H1 (cell line): ENCODE measurements around the gene NDUFAF8. TPM values are rescaled to one million over a fixed set of nuclear protein-coding genes. Genes with fewer than 3 reads are reported as not detected.

Experiments
- CTCF ChIA-PET: fragments of 300-600 bp; sonication (Branson Sonifier 250); formaldehyde crosslinking; loops from one replicate; lab custom pipeline; 2021; ENCODE audit not compliant: partially characterized antibody; lab: Charles Lee
- POLR2A ChIA-PET: fragments of 300-600 bp; sonication (Branson Sonifier 250); formaldehyde crosslinking; loops from one replicate; lab custom pipeline; 2021; ENCODE audit warnings: inconsistent platforms; ENCODE audit not compliant: partially characterized antibody; lab: Charles Lee
- DNase-seq, 2 experiments: peaks; one replicate each; pipeline versions ENCODE4 v3.0.0 to v3.0.0-alpha.2; 2010 to 2022; ENCODE audit warnings: low spot score in 2 of 2, low read depth in 1 of 2, mixed read lengths in 1 of 2
- FAIRE-seq: peaks from 2 replicates; lab custom pipeline; 2011; peaks lifted over from hg19 to GRCh38; lab: Jason Lieb, UNC
- H2AFZ ChIP-seq: 2 replicates; pipeline ENCODE4 v1.8.1; 2012; ENCODE audit warnings: low read length, inconsistent platforms
- H2AK5ac ChIP-seq: 2 replicates; pipeline ENCODE4 v1.6.1; 2013; ENCODE audit warnings: low read depth, low read length
- H2BK120ac ChIP-seq: replicated peaks from 2 replicates; pipeline ENCODE3; 2013; ENCODE audit warnings: low read depth, low read length, inconsistent platforms
- H2BK12ac ChIP-seq: 2 replicates; pipeline ENCODE4 v1.6.1; 2013; ENCODE audit warnings: low read depth, low read length
- H2BK15ac ChIP-seq: 2 replicates; pipeline ENCODE4 v1.6.1; 2013; ENCODE audit warnings: low read length
- H2BK20ac ChIP-seq: 2 replicates; pipeline ENCODE4 v1.6.1; 2013; ENCODE audit warnings: low read length
- H2BK5ac ChIP-seq: 2 replicates; pipeline ENCODE4 v1.6.1; 2013; ENCODE audit warnings: low read depth, low read length
- H3K14ac ChIP-seq: 2 replicates; pipeline ENCODE4 v1.6.1; 2013; ENCODE audit warnings: inconsistent platforms; ENCODE audit not compliant: insufficient read length
- H3K18ac ChIP-seq: 2 replicates; pipeline ENCODE4 v1.6.1; 2013; ENCODE audit warnings: low read length; ENCODE audit errors: extremely low read depth
- H3K23ac ChIP-seq: 2 replicates; pipeline ENCODE4 v1.6.1; 2013; ENCODE audit warnings: inconsistent platforms; ENCODE audit not compliant: insufficient read length
- H3K23me2 ChIP-seq: 2 replicates; pipeline ENCODE4 v1.6.1; 2013; ENCODE audit warnings: low read depth, low read length
- H3K27ac ChIP-seq: 2 replicates; pipeline ENCODE4 v1.6.1; 2011; ENCODE audit warnings: low read depth, low read length, inconsistent platforms
- H3K27me3 ChIP-seq, 4 experiments: replicated peaks in 1 of 4; 1 replicate in 1 of 4; 2 replicates in 3 of 4; pipeline versions ENCODE4 v1.6.1 to v1.8.1; 2011 to 2013; ENCODE audit warnings: low read length in 3 of 4, mild to moderate bottlenecking in 3 of 4, inconsistent platforms in 2 of 4, mixed read lengths in 2 of 4, moderate library complexity in 1 of 4; ENCODE audit not compliant: control insufficient read depth in 3 of 4, insufficient read depth in 3 of 4; ENCODE audit errors: extremely low read depth in 1 of 4
- H3K36me3 ChIP-seq, 4 experiments: 2 replicates each; pipeline versions ENCODE4 v1.6.1 to v1.8.1; 2011 to 2013; ENCODE audit warnings: mild to moderate bottlenecking in 4 of 4, low read length in 3 of 4, moderate library complexity in 2 of 4, control low read depth in 1 of 4, inconsistent platforms in 1 of 4; ENCODE audit not compliant: insufficient read depth in 4 of 4, control insufficient read depth in 2 of 4
- H3K4ac ChIP-seq: replicated peaks from 2 replicates; pipeline ENCODE3; 2013; ENCODE audit warnings: low read length, low read depth, mixed read lengths, inconsistent platforms; ENCODE audit not compliant: insufficient read length
- H3K4me1 ChIP-seq, 4 experiments: replicated peaks in 1 of 4; 1 replicate in 1 of 4; 2 replicates in 3 of 4; pipeline versions ENCODE4 v1.6.1 to v1.8.1; 2011 to 2013; ENCODE audit warnings: low read length in 3 of 4, inconsistent platforms in 2 of 4, mixed read lengths in 1 of 4; ENCODE audit not compliant: insufficient read depth in 4 of 4, control insufficient read depth in 3 of 4
- H3K4me2 ChIP-seq, 2 experiments: 2 replicates each; pipeline versions ENCODE4 v1.6.1 to v1.8.1; 2011 to 2013; ENCODE audit warnings: low read depth in 2 of 2, low read length in 2 of 2, control low read depth in 1 of 2, inconsistent platforms in 1 of 2, mild to moderate bottlenecking in 1 of 2; ENCODE audit not compliant: insufficient read depth in 1 of 2
- H3K4me3 ChIP-seq, 4 experiments: fragments of 200-600, 300-600 bp in 1 of 4; sonication (generic), shearing (Covaris generic), sonication (Bioruptor Twin) in 1 of 4; 2 replicates each; pipeline versions ENCODE4 v1.5.1 to v1.8.1; 2011 to 2016; ENCODE audit warnings: low read length in 4 of 4, low read depth in 3 of 4, control low read depth in 2 of 4, inconsistent platforms in 2 of 4, mild to moderate bottlenecking in 2 of 4, mixed read lengths in 1 of 4, moderate library complexity in 1 of 4; ENCODE audit not compliant: insufficient read depth in 2 of 4; ENCODE audit errors: extremely low read depth in 1 of 4
- H3K56ac ChIP-seq: replicated peaks from 2 replicates; pipeline ENCODE3; 2013; ENCODE audit warnings: low read depth, mild to moderate bottlenecking, mixed read lengths, low read length, inconsistent platforms; ENCODE audit not compliant: insufficient read length
- H3K79me1 ChIP-seq: 2 replicates; pipeline ENCODE4 v1.6.1; 2013; ENCODE audit warnings: low read depth, low read length, control low read depth
- H3K79me2 ChIP-seq, 2 experiments: 2 replicates each; pipeline versions ENCODE4 v1.6.1 to v1.8.1; 2012 to 2013; ENCODE audit warnings: low read length in 2 of 2, mild to moderate bottlenecking in 2 of 2, inconsistent platforms in 1 of 2; ENCODE audit not compliant: insufficient read depth in 2 of 2, control insufficient read depth in 1 of 2
- H3K9ac ChIP-seq, 4 experiments: replicated peaks in 1 of 4; 1 replicate in 1 of 4; 2 replicates in 3 of 4; pipeline versions ENCODE4 v1.6.1 to v1.8.1; 2011 to 2013; ENCODE audit warnings: low read depth in 3 of 4, low read length in 3 of 4, control low read depth in 2 of 4, mild to moderate bottlenecking in 2 of 4, moderate library complexity in 2 of 4, inconsistent platforms in 1 of 4; ENCODE audit errors: extremely low read depth in 1 of 4
- H3K9me3 ChIP-seq, 2 experiments: 2 replicates each; pipeline versions ENCODE4 v1.6.1 to v1.8.1; 2012 to 2013; ENCODE audit warnings: mild to moderate bottlenecking in 2 of 2, moderate library complexity in 2 of 2, control low read depth in 1 of 2, inconsistent platforms in 1 of 2, low read depth in 1 of 2, low read length in 1 of 2, mixed read lengths in 1 of 2; ENCODE audit not compliant: insufficient read depth in 2 of 2
- H4K20me1 ChIP-seq, 2 experiments: replicated peaks in 1 of 2; 2 replicates each; pipeline versions ENCODE3 to v1.8.1; 2011 to 2013; ENCODE audit warnings: inconsistent platforms in 2 of 2, low read length in 2 of 2, mild to moderate bottlenecking in 1 of 2; ENCODE audit not compliant: insufficient read depth in 2 of 2, control insufficient read depth in 1 of 2
- H4K5ac ChIP-seq: 2 replicates; pipeline ENCODE4 v1.6.1; 2013; ENCODE audit warnings: low read length, low read depth, mixed read lengths, inconsistent platforms; ENCODE audit not compliant: insufficient read length
- H4K8ac ChIP-seq: 2 replicates; pipeline ENCODE4 v1.8.0; 2013; ENCODE audit warnings: mild to moderate bottlenecking, moderate library complexity, low read length, inconsistent platforms; ENCODE audit not compliant: insufficient read depth; ENCODE audit errors: extremely low read depth
- H4K91ac ChIP-seq: replicated peaks from 2 replicates; pipeline ENCODE3; 2013; ENCODE audit warnings: low read length, mixed read lengths, inconsistent platforms; ENCODE audit not compliant: insufficient read length
- POLR2AphosphoS5 ChIP-seq: IDR thresholded peaks from 2 replicates; pipeline ENCODE4 v1.6.1; 2011; ENCODE audit warnings: low read depth, low read length
- ZNF274 ChIP-seq: IDR thresholded peaks from 2 replicates; pipeline ENCODE4 v1.7.0; 2012; ENCODE audit warnings: low read length, borderline replicate concordance; ENCODE audit errors: extremely low read depth
- WGBS, 2 experiments: shearing (Covaris generic) in 1 of 2; methylation state at CpG; one replicate each; pipeline versions ENCODE4 v1.1.6 to v1.1.7; 2013 to 2015; ENCODE audit warnings: low lambda C conversion rate in 2 of 2, mixed read lengths in 2 of 2, inconsistent platforms in 1 of 2, low coverage in 1 of 2, missing lambda C conversion rate in 1 of 2; ENCODE audit not compliant: insufficient replicate concordance in 2 of 2, insufficient coverage in 1 of 2, insufficient read length in 1 of 2; ENCODE audit errors: extremely low coverage in 1 of 2, missing lambda C conversion rate in 1 of 2; 5-methylcytosine and 5-hydroxymethylcytosine counted together
- polyA plus RNA-seq, 7 experiments: library from polyadenylated mRNA; depleted of rRNA in 3 of 7; stranded (reverse) in 5 of 7; unstranded in 2 of 7; fragments of >200 nt in 5 of 7; fragments of 200-250 nt in 2 of 7; gene quantifications; 1 replicate in 5 of 7; 2 replicates in 1 of 7; 4 replicates in 1 of 7; pipeline versions ENCODE4 v1.2.1 to v1.2.3, GENCODE V29; 2011 to 2013; ENCODE audit warnings: missing spikeins in 2 of 7, mixed read lengths in 2 of 7
- total RNA-seq: library from RNA; stranded (reverse); fragmentation: NEBNext Ultra II Directional; extraction: Animal tissue kit (Norgen Biotek cat#: 25700); gene quantifications from 2 replicates; pipeline ENCODE4 v1.2.1, GENCODE V29; 2021

The NDUFAF8 gene
- total and polyA plus RNA-seq, 2 of the 8 experiments (the other 6 are each of a cell fraction or from before 2014, with no cell fraction given) = 48.9 to 91.1 TPM

DNA sequence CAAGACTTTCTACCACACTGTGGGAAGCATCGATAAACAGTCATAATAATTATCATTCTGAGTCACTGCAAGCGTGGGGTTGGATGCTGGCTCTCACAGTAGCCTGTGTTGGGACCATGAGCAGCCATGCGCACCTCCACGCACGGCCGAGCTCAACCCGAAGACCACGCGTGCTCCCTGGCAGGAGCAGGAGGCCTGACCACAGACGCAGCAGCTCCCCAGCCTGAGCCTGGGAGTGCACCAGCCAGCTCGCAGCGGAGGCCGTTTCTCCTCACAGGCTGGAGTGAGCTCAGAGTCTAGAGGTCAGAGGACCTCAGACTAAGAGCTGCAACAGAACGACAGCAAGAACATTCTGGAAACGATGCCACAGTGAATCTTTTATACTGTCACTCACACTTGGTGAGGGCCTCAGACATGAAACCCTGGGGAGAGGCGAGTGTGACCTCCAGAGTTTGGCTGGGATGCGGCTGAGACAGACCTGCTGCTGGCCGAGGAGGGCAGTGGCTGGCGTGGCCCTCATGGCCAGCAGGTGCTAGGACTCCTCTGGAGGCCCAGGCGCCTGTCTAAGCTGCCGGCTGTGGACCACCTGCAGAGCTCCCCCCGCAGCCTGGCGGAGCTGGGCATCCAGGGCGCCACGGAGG lies 6.0 kb downstream of the NDUFAF8 start:
- no peak overlapping the region for H2BK20ac ChIP-seq
- no peak overlapping the region for H2BK120ac ChIP-seq
- peaks cover 10 to 17% of the 10 kb centered on the region in 2 experiments for H4K20me1 ChIP-seq
- TF ChIP-seq POLR2AphosphoS5 = peak; percentile 57; the same call in 1 of the 2 replicates
- no peak for TF ChIP-seq ZNF274
- H3K79me2 ChIP-seq = peaks cover 0 to 6% of the 10 kb centered on the region in 2 experiments; a peak in 2 of 4 replicates
- H2BK5ac ChIP-seq = no peak overlapping the region
- ChIA-PET POLR2A (interaction anchor here (0.8 to 2.7 kb wide), 11 partner anchors 11 to 247 kb away, joined by 3 to 8 read pairs (median 4); partner anchors contain the start of gene PVALEF), CTCF (interaction anchor here (0.8 to 1.7 kb wide), 9 partner anchors 10 to 293 kb away, joined by 3 to 6 read pairs (median 4); no protein-coding TSS in a partner anchor)
- no peak overlapping the region for H3K4me3 ChIP-seq
- H4K5ac ChIP-seq = no peak overlapping the region
- FAIRE-seq (no peak), DNase-seq (no peak)
- peak overlapping the region; percentile 77; the same call in 1 of the 2 replicates for H4K8ac ChIP-seq
- no peaks in the 10 kb centered on the region for H3K27me3 ChIP-seq
- peaks cover under 1% of the 10 kb centered on the region; the same call in 1 of the 2 replicates for H3K23me2 ChIP-seq
- H3K27ac ChIP-seq = no peak overlapping the region
- no peak overlapping the region for H3K4ac ChIP-seq
- no peak overlapping the region for H3K18ac ChIP-seq
- H2BK15ac ChIP-seq = no peak overlapping the region
- no peak overlapping the region for H3K14ac ChIP-seq
- no peak overlapping the region for H3K56ac ChIP-seq
- no peak overlapping the region for H2BK12ac ChIP-seq
- H3K79me1 ChIP-seq = no peaks in the 10 kb centered on the region; the same call in 1 of the 2 replicates
- H3K4me2 ChIP-seq = no peak overlapping the region
- H4K91ac ChIP-seq = no peak overlapping the region
- H2AK5ac ChIP-seq = no peak overlapping the region
- H3K23ac ChIP-seq = no peak overlapping the region
- peaks cover 0 to 6% (median 1%) of the 10 kb centered on the region in 4 experiments; a peak in 2 of 7 replicates for H3K4me1 ChIP-seq
- H2AFZ ChIP-seq = no peak overlapping the region
- 93% methylated on average over 25 of the region's 25 CpGs; no CpG with 5 or more reads in 1 of the 2 experiments for WGBS, 2 experiments
- no peaks in the 10 kb centered on the region for H3K36me3 ChIP-seq
- H3K9ac ChIP-seq = no peak overlapping the region
- H3K9me3 ChIP-seq = no peaks in the 10 kb centered on the region
